Measurements from ENCODE around the gene GOLGA6L6. TPM values are rescaled to one million over a fixed set of nuclear protein-coding genes. Genes with fewer than 3 reads are reported as not detected.
"Not testable (repeated sequence)": the region's sequence is repeated elsewhere in the genome, so short reads cannot be mapped to it uniquely, and the experiment has no call there.

GOLGA6L6 gene
- total RNA-seq, 2 donors from 2014 or later, result not detected

GRCh38 chr15:20489320-20489719 lies 52.3 kb downstream of the GOLGA6L6 start:
- H3K27ac Mint-ChIP-seq; H3K4me1 Mint-ChIP-seq; H3K36me3 Mint-ChIP-seq (ENCODE audit: low read depth); ATAC-seq (replicated peaks); H3K4me3 Mint-ChIP-seq; H3K9me3 Mint-ChIP-seq; H3K27me3 Mint-ChIP-seq: not testable (repeated sequence)

All from activated T-helper 17 cell treated with anti-CD3 and anti-CD28 coated beads, Interleukin-2, amount 50 U/mL, for 72 hours (primary cell).